Measurements from ENCODE around the gene PRKCE. TPM values are rescaled to one million over a fixed set of nuclear protein-coding genes. Genes with fewer than 3 reads are reported as not detected.

Gene PRKCE
- total RNA-seq, 6 experiments from 2014 or later = 5.2 to 18.8 (median 11.0) TPM

DNA sequence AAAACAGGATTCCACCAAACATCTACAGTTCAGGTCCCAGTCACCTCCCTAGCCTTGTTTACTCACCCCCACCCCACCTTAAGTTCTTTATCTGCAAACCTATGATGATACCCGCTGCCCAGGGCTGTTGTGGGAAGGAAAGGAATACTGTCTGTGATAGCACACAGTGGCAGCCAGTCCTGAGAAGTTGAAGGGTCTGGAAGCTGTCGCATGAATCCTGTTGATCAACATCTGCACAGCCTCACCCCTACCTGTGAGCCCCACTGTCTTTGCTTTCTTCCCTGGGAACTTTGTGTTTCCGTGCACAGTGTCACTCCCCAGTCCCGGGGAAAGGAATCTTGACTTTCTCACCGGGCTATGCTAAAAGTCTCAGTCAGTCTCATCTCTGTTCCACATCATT lies 485.0 kb downstream of the PRKCE start:
- WGBS (ENCODE audit: insufficient coverage, low coverage, low lambda C conversion rate, missing lambda C conversion rate) = 76% methylated on average over 5 of the region's 5 CpGs
- H3K36me3 ChIP-seq = peaks cover 0 to 1% (median 0%) of the 10 kb centered on the region in 4 donors
- H3K4me1 ChIP-seq = peaks cover 0 to 13% (median 0%) of the 10 kb centered on the region in 4 donors
- H3K4me3 ChIP-seq = no peak overlapping the region
- DNase-seq = no peak
- ATAC-seq = no peak
- H3K9me3 ChIP-seq = no peaks in the 10 kb centered on the region
- TF ChIP-seq, protein P1, sequence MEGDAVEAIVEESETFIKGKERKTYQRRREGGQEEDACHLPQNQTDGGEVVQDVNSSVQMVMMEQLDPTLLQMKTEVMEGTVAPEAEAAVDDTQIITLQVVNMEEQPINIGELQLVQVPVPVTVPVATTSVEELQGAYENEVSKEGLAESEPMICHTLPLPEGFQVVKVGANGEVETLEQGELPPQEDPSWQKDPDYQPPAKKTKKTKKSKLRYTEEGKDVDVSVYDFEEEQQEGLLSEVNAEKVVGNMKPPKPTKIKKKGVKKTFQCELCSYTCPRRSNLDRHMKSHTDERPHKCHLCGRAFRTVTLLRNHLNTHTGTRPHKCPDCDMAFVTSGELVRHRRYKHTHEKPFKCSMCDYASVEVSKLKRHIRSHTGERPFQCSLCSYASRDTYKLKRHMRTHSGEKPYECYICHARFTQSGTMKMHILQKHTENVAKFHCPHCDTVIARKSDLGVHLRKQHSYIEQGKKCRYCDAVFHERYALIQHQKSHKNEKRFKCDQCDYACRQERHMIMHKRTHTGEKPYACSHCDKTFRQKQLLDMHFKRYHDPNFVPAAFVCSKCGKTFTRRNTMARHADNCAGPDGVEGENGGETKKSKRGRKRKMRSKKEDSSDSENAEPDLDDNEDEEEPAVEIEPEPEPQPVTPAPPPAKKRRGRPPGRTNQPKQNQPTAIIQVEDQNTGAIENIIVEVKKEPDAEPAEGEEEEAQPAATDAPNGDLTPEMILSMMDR (IDR thresholded peaks at IDR 0.05) = no peak
- TF ChIP-seq POLR2A (IDR thresholded peaks at IDR 0.05) = no peak
- intact Hi-C loops (cut with DNase I) = no loop called here
- H3K27me3 ChIP-seq = no peaks in the 10 kb centered on the region
- no peak overlapping the region for H3K27ac ChIP-seq

DNA sequence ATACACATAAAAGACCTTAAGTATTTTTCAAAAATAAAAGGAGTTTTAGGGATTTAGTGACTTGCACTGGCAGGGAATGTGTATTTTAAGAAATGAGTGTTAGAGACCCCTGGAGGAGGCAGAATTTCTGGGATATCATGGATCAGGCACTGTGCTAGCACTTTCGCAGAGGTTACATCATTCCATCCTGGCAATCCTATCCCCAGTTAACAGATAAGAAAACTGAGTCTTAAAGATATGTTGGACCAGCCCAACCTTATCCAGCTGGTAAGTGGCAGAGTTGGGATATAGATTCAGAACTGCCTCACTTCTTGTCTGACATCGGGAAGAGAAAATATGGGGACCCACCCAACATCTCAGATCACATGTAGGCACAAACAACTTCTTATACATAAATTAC lies 485.5 kb downstream of the PRKCE start:
- Histone ChIP-seq H3K27ac (no peak overlapping the region), H3K4me1 (peaks cover 0 to 13% (median 0%) of the 10 kb centered on the region in 4 donors), H3K4me3 (no peak overlapping the region), H3K27me3 (no peaks in the 10 kb centered on the region), H3K9me3 (no peaks in the 10 kb centered on the region), H3K36me3 (peaks cover 0 to 1% (median 0%) of the 10 kb centered on the region in 4 donors)
- 100% methylated on average over 2 of the region's 2 CpGs for WGBS (ENCODE audit: insufficient coverage, low coverage, low lambda C conversion rate, missing lambda C conversion rate)
- DNase-seq = no peak
- ATAC-seq = no peak
- TF ChIP-seq POLR2A (IDR thresholded peaks at IDR 0.05) = no peak
- TF ChIP-seq, protein P1 (IDR thresholded peaks at IDR 0.05) = no peak
- intact Hi-C loops (cut with DNase I) = no loop called here

DNA sequence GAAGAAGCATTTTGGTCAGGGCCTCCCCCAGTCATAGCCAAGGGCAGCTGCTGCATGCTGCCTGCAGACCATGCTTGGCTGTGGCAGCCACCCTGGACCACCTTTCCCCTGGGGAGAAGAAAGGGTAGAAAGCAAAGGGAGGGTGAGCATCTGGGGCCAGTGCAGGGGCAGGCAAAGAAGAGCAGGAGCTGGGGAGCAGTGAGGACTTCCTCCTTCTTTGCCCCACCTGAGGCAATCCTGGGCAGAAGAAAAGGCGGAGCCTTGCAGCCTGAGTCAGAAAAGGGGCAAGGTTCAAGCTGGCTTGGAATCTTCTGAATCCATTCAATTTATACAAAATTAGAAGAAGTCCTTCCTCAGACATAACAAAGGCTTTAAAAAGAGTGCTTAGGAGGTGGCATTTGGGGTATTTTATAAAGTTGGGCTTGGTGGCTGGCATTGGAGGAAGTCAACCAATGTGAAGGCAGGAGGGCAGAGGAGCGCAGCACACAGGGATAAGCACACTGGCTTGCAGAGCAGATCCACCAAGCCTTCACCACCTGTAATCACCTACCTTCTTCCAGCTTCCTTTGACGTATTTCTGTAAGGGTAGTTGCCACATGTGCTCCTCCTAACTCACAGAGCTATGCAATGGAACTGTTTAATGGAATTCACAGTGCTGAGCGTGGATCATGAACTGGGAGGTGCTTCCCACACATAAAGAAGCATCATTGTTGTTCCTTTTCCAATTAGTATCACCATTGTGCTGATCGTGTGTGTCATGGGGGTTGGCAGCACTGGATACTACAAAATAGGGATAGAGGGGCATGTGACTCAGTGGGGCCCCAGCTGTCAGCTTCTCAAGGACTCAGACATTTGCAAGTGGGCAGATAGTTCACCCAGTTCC lies 491.3 kb downstream of the PRKCE start:
- Histone ChIP-seq H3K9me3 (no peaks in the 10 kb centered on the region), H3K27ac (no peak overlapping the region), H3K36me3 (peaks cover 0 to 2% (median 0%) of the 10 kb centered on the region in 4 donors), H3K4me1 (peaks cover 0 to 20% (median 0%) of the 10 kb centered on the region in 4 donors), H3K4me3 (no peak overlapping the region), H3K27me3 (no peaks in the 10 kb centered on the region)
- DNase-seq (peak in 1 of 3 donors; percentile 28), ATAC-seq (peak in 3 of 4 donors; percentile 41 to 84 (median 65))
- TF ChIP-seq POLR2A (IDR thresholded peaks at IDR 0.05) = no peak
- TF ChIP-seq, protein P1 (IDR thresholded peaks at IDR 0.05) = no peak
- WGBS (ENCODE audit: insufficient coverage, low coverage, low lambda C conversion rate, missing lambda C conversion rate) = 63% methylated on average over 2 of the region's 5 CpGs
- intact Hi-C loops (cut with DNase I) = no loop called here

DNA sequence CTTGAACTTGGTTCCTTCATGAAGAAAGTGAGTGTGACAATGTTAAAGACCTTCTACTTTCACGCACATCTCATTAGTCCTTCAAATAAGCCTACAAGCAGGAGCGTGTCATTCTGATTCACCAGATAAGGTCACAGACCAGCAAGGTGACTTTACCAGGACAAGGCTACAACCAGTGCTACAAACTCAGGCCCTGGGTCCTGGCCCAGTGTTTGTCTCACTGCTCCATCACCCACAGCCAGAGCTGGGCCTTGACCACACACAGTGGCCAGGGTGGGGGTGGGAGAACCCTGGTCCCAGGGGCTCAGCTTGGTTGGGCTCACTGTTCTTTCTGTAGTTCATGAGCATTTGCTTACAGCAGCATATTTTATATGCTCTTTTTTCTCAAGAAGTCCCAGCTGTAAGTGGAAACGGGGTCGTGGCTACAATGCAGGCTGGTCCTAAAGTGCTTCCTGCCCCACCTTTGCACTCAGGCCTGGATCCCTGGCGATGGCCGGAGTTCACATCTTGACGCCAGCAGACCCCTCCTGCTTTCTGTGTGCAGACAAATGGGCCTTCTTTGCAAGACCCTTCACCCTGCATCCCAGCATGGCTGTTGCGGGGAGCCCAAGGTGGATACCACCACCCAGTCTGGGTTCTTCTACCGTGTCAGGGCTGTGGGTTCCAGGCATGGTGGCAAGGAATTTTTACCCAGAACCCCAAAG lies 492.1 kb downstream of the PRKCE start:
- Histone ChIP-seq H3K27ac (no peak overlapping the region), H3K27me3 (no peaks in the 10 kb centered on the region), H3K36me3 (peaks cover 0 to 2% (median 0%) of the 10 kb centered on the region in 4 donors), H3K4me1 (peaks cover 0 to 20% (median 0%) of the 10 kb centered on the region in 4 donors), H3K4me3 (no peak overlapping the region), H3K9me3 (no peaks in the 10 kb centered on the region)
- intact Hi-C loops (cut with DNase I) = no loop called here
- ATAC-seq (no peak), DNase-seq (no peak)
- 89% methylated on average over 5 of the region's 9 CpGs for WGBS (ENCODE audit: insufficient coverage, low coverage, low lambda C conversion rate, missing lambda C conversion rate)
- TF ChIP-seq, protein P1 (IDR thresholded peaks at IDR 0.05) = no peak
- TF ChIP-seq POLR2A (IDR thresholded peaks at IDR 0.05) = no peak
